MM.1S (cell line): ENCODE results near the gene DLAT.

Experiments
- DNase-seq: peaks from one replicate; pipeline ENCODE4 v3.0.0-alpha.2; 2015
- H2AFZ ChIP-seq: fragments of 300-600 bp; sonication (generic); 2 replicates; pipeline ENCODE4 v1.6.0; 2016; ENCODE audit warnings: antibody characterized with exemption, low read length
- H3F3A ChIP-seq: fragments of 300-600 bp; sonication (generic); 2 replicates; pipeline ENCODE4 v1.6.1; 2016; ENCODE audit warnings: mild to moderate bottlenecking, antibody characterized with exemption, low read length, moderate library complexity, mixed read lengths; ENCODE audit not compliant: insufficient read depth
- H3K27ac ChIP-seq: fragments of 300-600 bp; sonication (generic); 2 replicates; pipeline ENCODE4 v1.5.1; 2016; ENCODE audit warnings: mild to moderate bottlenecking, low read length
- H3K27me3 ChIP-seq: fragments of 300-600 bp; sonication (generic); replicated peaks from 2 replicates; pipeline ENCODE4 v1.6.0; 2016; ENCODE audit warnings: low read length; ENCODE audit not compliant: insufficient read depth
- H3K36me3 ChIP-seq: fragments of 300-600 bp; sonication (generic); replicated peaks from 2 replicates; pipeline ENCODE4 v1.6.1; 2016; ENCODE audit warnings: mild to moderate bottlenecking, low read length, mixed read lengths; ENCODE audit not compliant: insufficient read depth
- H3K4me1 ChIP-seq: fragments of 300-600 bp; sonication (generic); 2 replicates; pipeline ENCODE4 v1.6.1; 2016; ENCODE audit warnings: low read length, mixed read lengths
- H3K4me2 ChIP-seq: fragments of 300-600 bp; sonication (generic); 2 replicates; pipeline ENCODE4 v1.6.0; 2016; ENCODE audit warnings: low read depth, low read length
- H3K4me3 ChIP-seq: fragments of 300-600 bp; sonication (generic); 2 replicates; pipeline ENCODE4 v1.5.1; 2016; ENCODE audit warnings: low read length, mixed read lengths
- H3K79me2 ChIP-seq: fragments of 300-600 bp; sonication (generic); 2 replicates; pipeline ENCODE4 v1.6.1; 2016; ENCODE audit warnings: mixed run types, low read length, mixed read lengths
- H3K9ac ChIP-seq: fragments of 300-600 bp; sonication (generic); 2 replicates; pipeline ENCODE4 v1.6.1; 2016; ENCODE audit warnings: low read length, mixed read lengths
- H3K9me2 ChIP-seq: fragments of 300-600 bp; sonication (generic); replicated peaks from 2 replicates; pipeline ENCODE4 v1.6.1; 2016; ENCODE audit warnings: mild to moderate bottlenecking, low read length, mixed read lengths; ENCODE audit not compliant: insufficient read depth
- H3K9me3 ChIP-seq: fragments of 300-600 bp; sonication (generic); replicated peaks from 2 replicates; pipeline ENCODE4 v1.6.1; 2016; ENCODE audit warnings: mild to moderate bottlenecking, low read length, mixed read lengths; ENCODE audit not compliant: insufficient read depth
- H4K20me1 ChIP-seq: fragments of 300-600 bp; sonication (generic); 2 replicates; pipeline ENCODE4 v1.6.1; 2016; ENCODE audit warnings: mild to moderate bottlenecking, low read length, moderate library complexity, mixed read lengths; ENCODE audit not compliant: insufficient read depth
- CTCF ChIP-seq: fragments of 300-600 bp; sonication (generic); IDR thresholded peaks from 2 replicates; pipeline ENCODE4 v1.5.1; 2016; ENCODE audit warnings: antibody characterized with exemption, low read length, mixed read lengths
- EZH2 ChIP-seq: fragments of 300-600 bp; sonication (generic); optimal IDR thresholded peaks from 2 replicates; pipeline ENCODE3; 2017; ENCODE audit warnings: low read depth, mild to moderate bottlenecking, antibody characterized with exemption, low read length, mixed read lengths
- EZH2phosphoT487 ChIP-seq: fragments of 300-600 bp; sonication (generic); IDR thresholded peaks from 2 replicates; pipeline ENCODE4 v1.6.1; 2018; ENCODE audit warnings: antibody characterized with exemption, low read length

The DLAT gene

GRCh38 chr11:112103446-112103845, 78.2 kb downstream of the DLAT start:
- Histone ChIP-seq H3K4me1 (no peaks in the 10 kb centered on the region), H3K9ac (no peak overlapping the region), H3K4me3 (no peak overlapping the region), H3K36me3 (no peaks in the 10 kb centered on the region), H2AFZ (no peak overlapping the region), H3F3A (no peaks in the 10 kb centered on the region), H3K9me2 (no peaks in the 10 kb centered on the region), H3K27me3 (no peaks in the 10 kb centered on the region), H3K79me2 (no peaks in the 10 kb centered on the region), H3K9me3 (no peaks in the 10 kb centered on the region), H3K27ac (no peak overlapping the region), H4K20me1 (no peaks in the 10 kb centered on the region), H3K4me2 (no peak overlapping the region)
- no peak for TF ChIP-seq EZH2phosphoT487
- DNase-seq, result no peak

- Histone ChIP-seq H2AFZ (no peak overlapping the region), H3K27ac (no peak overlapping the region), H3K4me2 (no peak overlapping the region), H3K9ac (no peak overlapping the region), H4K20me1 (no peaks in the 10 kb centered on the region), H3K27me3 (no peaks in the 10 kb centered on the region), H3K9me2 (no peaks in the 10 kb centered on the region), H3K36me3 (no peaks in the 10 kb centered on the region), H3K4me1 (no peaks in the 10 kb centered on the region), H3K4me3 (no peak overlapping the region), H3K79me2 (no peaks in the 10 kb centered on the region), H3F3A (no peaks in the 10 kb centered on the region), H3K9me3 (no peaks in the 10 kb centered on the region)
- TF ChIP-seq EZH2 (no peak), CTCF (no peak), EZH2phosphoT487 (no peak)
- DNase-seq, result no peak
These were observed 80.9 kb downstream of the DLAT start for GRCh38 chr11:112106070-112106469.
